IMR-90 (cell line): ENCODE results near the gene CBX5. TPM values are rescaled to one million over a fixed set of nuclear protein-coding genes. Genes with fewer than 3 reads are reported as not detected.

ENCODE experiments used
- ATAC-seq: fragments of 200-7000 bp; cut with Tn5 transposase; 2 replicates; pipeline ENCODE4 v1.9.1; 2020; ENCODE audit warnings: low read depth, mild to moderate bottlenecking, moderate library complexity
- BruUV-seq: library from RNA; stranded (reverse); fragments of 400-500 nt; replicated peaks from 2 replicates; lab custom pipeline; 2021; lab: Mats Ljungman, UMichigan
- CTCF ChIA-PET: fragments of 300-600 bp; formaldehyde crosslinking; extraction: SDS; loops from one replicate; lab custom pipeline; 2021; ENCODE audit warnings: antibody characterized with exemption; lab: Yijun Ruan, JAX
- POLR2A ChIA-PET: fragments of 300-600 bp; sonication (Branson Sonifier 250); formaldehyde crosslinking; loops from one replicate; lab custom pipeline; 2022; ENCODE audit warnings: antibody characterized with exemption; ENCODE audit not compliant: unreplicated experiment; lab: Charles Lee
- DNase-seq: peaks from one replicate; pipeline ENCODE4 v3.0.0; 2013
- H2AFZ ChIP-seq: replicated peaks from 2 replicates; pipeline ENCODE3; 2013; ENCODE audit warnings: low read length, mild to moderate bottlenecking; ENCODE audit not compliant: poor library complexity
- H2AK5ac ChIP-seq: 2 replicates; pipeline ENCODE4 v1.6.1; 2013; ENCODE audit warnings: low read depth, low read length, inconsistent platforms
- H2AK9ac ChIP-seq: replicated peaks from 2 replicates; pipeline ENCODE3; 2013; ENCODE audit warnings: mild to moderate bottlenecking, low read depth, low read length, moderate library complexity; ENCODE audit not compliant: poor library complexity
- H2BK120ac ChIP-seq: 2 replicates; pipeline ENCODE4 v1.6.1; 2013; ENCODE audit warnings: low read depth, low read length, inconsistent platforms
- H2BK15ac ChIP-seq: 3 replicates; pipeline ENCODE4 v1.6.1; 2013; ENCODE audit warnings: low read depth, low read length, inconsistent platforms
- H2BK20ac ChIP-seq: 2 replicates; pipeline ENCODE4 v1.6.1; 2013; ENCODE audit warnings: low read depth, mild to moderate bottlenecking, inconsistent platforms, low read length, moderate library complexity
- H2BK5ac ChIP-seq: 2 replicates; pipeline ENCODE4 v1.6.1; 2013; ENCODE audit warnings: mild to moderate bottlenecking, low read depth, low read length, inconsistent platforms; ENCODE audit not compliant: poor library complexity, severe bottlenecking
- H3K14ac ChIP-seq: replicated peaks from 2 replicates; pipeline ENCODE4 v1.6.1; 2013; ENCODE audit warnings: low read depth, low read length, inconsistent platforms
- H3K18ac ChIP-seq: 2 replicates; pipeline ENCODE4 v1.6.1; 2013; ENCODE audit warnings: low read depth, low read length, control low read depth
- H3K23ac ChIP-seq: 2 replicates; pipeline ENCODE4 v1.6.1; 2013; ENCODE audit warnings: low read depth, low read length, inconsistent platforms
- H3K27ac ChIP-seq: 2 replicates; pipeline ENCODE4 v1.5.1; 2013; ENCODE audit warnings: mild to moderate bottlenecking, control low read depth, low read length; ENCODE audit not compliant: insufficient read depth
- H3K27me3 ChIP-seq: 2 replicates; pipeline ENCODE4 v1.6.1; 2013; ENCODE audit warnings: low read length; ENCODE audit not compliant: control insufficient read depth, insufficient read depth
- H3K36me3 ChIP-seq: 2 replicates; pipeline ENCODE4 v1.6.1; 2013; ENCODE audit warnings: low read length, mixed read lengths; ENCODE audit not compliant: control insufficient read depth, insufficient read depth
- H3K4ac ChIP-seq: 2 replicates; pipeline ENCODE4 v1.6.1; 2013; ENCODE audit warnings: low read depth, low read length, inconsistent platforms
- H3K4me1 ChIP-seq: 2 replicates; pipeline ENCODE4 v1.6.1; 2013; ENCODE audit warnings: low read length, mixed read lengths; ENCODE audit not compliant: control insufficient read depth, insufficient read depth
- H3K4me2 ChIP-seq: 2 replicates; pipeline ENCODE4 v1.6.1; 2013; ENCODE audit warnings: low read depth, mild to moderate bottlenecking, control low read depth, low read length, moderate library complexity
- H3K4me3 ChIP-seq: 2 replicates; pipeline ENCODE4 v1.5.1; 2013; ENCODE audit warnings: low read depth, mild to moderate bottlenecking, control low read depth, low read length, moderate library complexity; ENCODE audit not compliant: insufficient read depth
- H3K56ac ChIP-seq: 2 replicates; pipeline ENCODE4 v1.6.1; 2013; ENCODE audit warnings: low read length, inconsistent platforms; ENCODE audit not compliant: insufficient read depth; ENCODE audit errors: extremely low read depth
- H3K79me1 ChIP-seq, 2 experiments: 2 replicates each; pipeline ENCODE4 v1.6.1; 2013; ENCODE audit warnings: low read length in 2 of 2, inconsistent platforms in 1 of 2, low read depth in 1 of 2
- H3K9ac ChIP-seq: 2 replicates; pipeline ENCODE4 v1.6.1; 2013; ENCODE audit warnings: low read depth, low read length, control low read depth
- H3K9me1 ChIP-seq: 2 replicates; pipeline ENCODE4 v1.6.1; 2013; ENCODE audit warnings: low read length, inconsistent platforms; ENCODE audit not compliant: insufficient read depth
- H3K9me3 ChIP-seq: 2 replicates; pipeline ENCODE4 v1.6.1; 2013; ENCODE audit warnings: low read length; ENCODE audit not compliant: control insufficient read depth, insufficient read depth
- H4K20me1 ChIP-seq: 2 replicates; pipeline ENCODE4 v1.6.1; 2013; ENCODE audit warnings: low read length, inconsistent platforms; ENCODE audit not compliant: insufficient read depth
- H4K5ac ChIP-seq: 2 replicates; pipeline ENCODE4 v1.6.1; 2013; ENCODE audit warnings: mild to moderate bottlenecking, low read depth, low read length, control low read depth
- H4K8ac ChIP-seq, 2 experiments: 2 replicates each; pipeline ENCODE4 v1.6.1; 2013; ENCODE audit warnings: low read depth in 2 of 2, low read length in 2 of 2, control low read depth in 1 of 2, inconsistent platforms in 1 of 2
- H4K91ac ChIP-seq: 2 replicates; pipeline ENCODE4 v1.6.1; 2013; ENCODE audit warnings: low read depth, low read length, inconsistent platforms; ENCODE audit not compliant: insufficient read depth
- BHLHE40 ChIP-seq: fragments of 150-350 bp; IDR thresholded peaks from 2 replicates; pipeline ENCODE4 v1.6.1; 2016; ENCODE audit warnings: mild to moderate bottlenecking, low read depth, low read length
- RAD21 ChIP-seq: IDR thresholded peaks from 2 replicates; pipeline ENCODE4 v1.6.1; 2012; ENCODE audit warnings: low read length, improper control_type of control experiment
- SMC3 ChIP-seq: fragments of 150-350 bp; IDR thresholded peaks from 2 replicates; pipeline ENCODE4 v1.6.1; 2016; ENCODE audit warnings: low read depth, mild to moderate bottlenecking, antibody characterized with exemption, low read length, moderate library complexity
- WGBS, 2 experiments: methylation state at CpG; one replicate each; pipeline versions ENCODE4 v1.1.5 to v1.1.7; 2013; ENCODE audit warnings: missing lambda C conversion rate in 2 of 2; ENCODE audit not compliant: insufficient read length in 1 of 2; ENCODE audit errors: extremely low coverage in 2 of 2; 5-methylcytosine and 5-hydroxymethylcytosine counted together
- dilution Hi-C: fragments of 300-500 bp; cut with HindIII; formaldehyde crosslinking; loops from one replicate; pipeline ENCODE4 v1.14.3; 2018; ENCODE audit warnings: low sequenced_read_pairs; ENCODE audit not compliant: unreplicated experiment
- in situ Hi-C: fragments of 300-500 bp; cut with MboI; formaldehyde crosslinking; loops from 3 replicates; pipeline ENCODE4 v1.14.3; 2019; ENCODE audit warnings: low sequenced_read_pairs, inconsistent platforms, mixed read lengths
- intact Hi-C: fragments of 100-400 bp; cut with micrococcal nuclease; formaldehyde crosslinking; loops from 2 replicates; pipeline ENCODE4 v1.10.0; 2022
- polyA plus RNA-seq, 3 experiments: library from polyadenylated mRNA; depleted of rRNA; stranded (reverse); fragments of >200 nt; gene quantifications; 2 replicates each; pipeline ENCODE4 v1.2.3, GENCODE V29; 2012; ENCODE audit warnings: low replicate concordance in 1 of 3
- total RNA-seq: library from RNA; depleted of rRNA; stranded (reverse); fragments of >200 nt; gene quantifications from 2 replicates; pipeline ENCODE4 v1.2.3, GENCODE V29; 2012

The CBX5 gene
- total and polyA plus RNA-seq, 2 of the 4 experiments (the other 2 are of a cell fraction): 18.0 to 40.9 TPM

DNA sequence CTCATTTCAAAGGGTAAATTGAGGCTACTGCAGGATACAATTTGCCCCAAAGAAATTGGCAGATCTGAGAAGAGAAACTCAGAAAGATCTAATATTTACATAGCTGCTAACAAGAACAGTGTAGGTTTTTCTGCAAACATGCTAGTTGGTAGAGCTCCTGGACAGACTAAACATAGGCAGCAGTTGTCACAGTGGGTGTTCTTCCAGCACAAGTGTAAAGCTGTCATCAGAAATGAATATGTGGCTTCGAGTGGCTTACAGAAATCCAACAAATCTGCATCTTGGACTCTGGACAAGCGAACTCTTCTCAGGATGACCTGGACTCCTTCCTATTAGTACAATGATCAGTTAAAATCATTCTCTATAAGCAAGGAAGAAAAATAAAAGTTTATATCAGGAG, 5.9 kb downstream of the CBX5 start:
- Histone ChIP-seq H3K27ac (no peak overlapping the region), H3K14ac (no peak overlapping the region), H3K4me2 (no peak overlapping the region), H3K9ac (no peak overlapping the region), H2AK5ac (no peak overlapping the region), H4K5ac (no peak overlapping the region; the same call in 1 of the 2 replicates), H2AK9ac (no peak overlapping the region), H3K36me3 (peaks cover 2% of the 10 kb centered on the region; the same call in 1 of the 2 replicates), H2AFZ (no peak overlapping the region), H3K9me1 (no peaks in the 10 kb centered on the region), H2BK120ac (no peak overlapping the region), H3K4ac (no peak overlapping the region), H3K18ac (no peak overlapping the region), H3K23ac (no peak overlapping the region), H3K56ac (no peak overlapping the region), H3K79me1 (peaks cover 23 to 43% of the 10 kb centered on the region in 2 experiments), H3K4me3 (no peak overlapping the region), H3K27me3 (no peaks in the 10 kb centered on the region), H2BK20ac (no peak overlapping the region), H4K20me1 (peaks cover 6% of the 10 kb centered on the region; the same call in 1 of the 2 replicates), H3K4me1 (peaks cover 3% of the 10 kb centered on the region), H4K91ac (no peak overlapping the region), H4K8ac (no peak overlapping the region; a peak in 1 of 4 replicates), H2BK5ac (no peak overlapping the region), H2BK15ac (no peak overlapping the region), H3K9me3 (no peaks in the 10 kb centered on the region)
- in situ Hi-C loops (no loop called here), dilution Hi-C loops (no loop called here), intact Hi-C loops (no loop called here)
- POLR2A ChIA-PET: no interaction called here
- ATAC-seq (no peak), DNase-seq (no peak)
- TF ChIP-seq BHLHE40 (no peak), RAD21 (no peak), SMC3 (no peak)
- no CpG with 5 or more reads among the region's 2 CpGs for WGBS, 2 experiments
- no TSS peak for BruUV-seq
- CTCF ChIA-PET: interaction anchor here (2.1 kb wide), 1 partner anchor 22 kb away, joined by 5 read pairs; no protein-coding TSS in a partner anchor
